A549 (cell line): ENCODE results near the gene ZNF24. TPM values are rescaled to one million over a fixed set of nuclear protein-coding genes. Genes with fewer than 3 reads are reported as not detected.

Experiments
- ATAC-seq, 2 experiments: fragments of 200-7000 bp in 1 of 2; fragments of >200 bp in 1 of 2; cut with Nextera tagmentation in 1 of 2; cut with Tn5 transposase in 1 of 2; 3 replicates each; pipeline versions ENCODE4 v1.8.0 to v1.9.1; 2018 to 2020; ENCODE audit warnings: mild to moderate bottlenecking in 1 of 2, moderate library complexity in 1 of 2
- CTCF ChIA-PET: fragments of 300-600 bp; sonication (Branson Sonifier 250); formaldehyde crosslinking; extraction: SDS; loops from one replicate; lab custom pipeline; 2021; ENCODE audit warnings: antibody characterized with exemption, inconsistent platforms; lab: Yijun Ruan, JAX
- POLR2A ChIA-PET: fragments of 350-600 bp; formaldehyde crosslinking; extraction: SDS; loops from one replicate; lab custom pipeline; 2021; ENCODE audit warnings: antibody characterized with exemption, inconsistent platforms; lab: Yijun Ruan, JAX
- DNase-seq, 2 experiments: peaks; one replicate each; pipeline versions ENCODE4 v3.0.0 to v3.0.0-alpha.2; 2011 to 2016; ENCODE audit warnings: low read depth in 1 of 2, low spot score in 1 of 2
- FAIRE-seq: peaks from 2 replicates; lab custom pipeline; 2011; peaks lifted over from hg19 to GRCh38; lab: Jason Lieb, UNC
- H3K27ac ChIP-seq, 2 experiments: fragments of >200 bp; sonication (Bioruptor Twin); formaldehyde crosslinking; 3 replicates each; pipeline ENCODE4 v1.5.1; 2016 to 2017
- H3K4me1 ChIP-seq: fragments of >200 bp; sonication (Bioruptor Twin); formaldehyde crosslinking; 3 replicates; pipeline ENCODE4 v1.6.1; 2016
- H3K4me2 ChIP-seq: fragments of >200 bp; sonication (Bioruptor Twin); formaldehyde crosslinking; 3 replicates; pipeline ENCODE4 v1.6.1; 2016
- H3K4me3 ChIP-seq: fragments of >200 bp; sonication (Bioruptor Twin); formaldehyde crosslinking; 3 replicates; pipeline ENCODE4 v1.5.1; 2016
- H3K9me3 ChIP-seq: fragments of >200 bp; sonication (Bioruptor Twin); formaldehyde crosslinking; 3 replicates; pipeline ENCODE4 v1.6.1; 2016
- ATOH8 ChIP-seq: fragments of 250-450 bp; sonication (Bioruptor Pico); IDR thresholded peaks from 2 replicates; pipeline ENCODE4 v1.5.0; 2020; ENCODE audit warnings: low read depth, mild to moderate bottlenecking, moderate library complexity
- BHLHE40 ChIP-seq: IDR thresholded peaks from 2 replicates; pipeline ENCODE4 v1.6.1; 2012; ENCODE audit warnings: low read depth, low read length, inconsistent platforms
- EHMT2 ChIP-seq: fragments of 200-600 bp; sonication (generic); IDR thresholded peaks from 2 replicates; pipeline ENCODE4 v1.6.1; 2016; ENCODE audit warnings: antibody characterized with exemption, low read depth, mild to moderate bottlenecking, moderate library complexity
- GATA3 ChIP-seq: IDR thresholded peaks from 2 replicates; pipeline ENCODE4 v1.6.1; 2012; ENCODE audit warnings: borderline replicate concordance
- HDAC2 ChIP-seq: fragments of 200-600 bp; sonication (generic); IDR thresholded peaks from 2 replicates; pipeline ENCODE4 v1.6.1; 2016
- HES2 ChIP-seq: fragments of >200 bp; sonication (Bioruptor Twin); formaldehyde crosslinking; IDR thresholded peaks from 2 replicates; pipeline ENCODE4 v1.6.1; 2016
- HEYL ChIP-seq: fragments of 250-450 bp; sonication (Bioruptor Pico); IDR thresholded peaks from 2 replicates; pipeline ENCODE4 v1.8.0; 2021; ENCODE audit warnings: mild to moderate bottlenecking, moderate library complexity
- HMGXB4 ChIP-seq: fragments of 250-450 bp; sonication (Bioruptor Pico); IDR thresholded peaks from 2 replicates; pipeline ENCODE4 v1.5.0; 2021; ENCODE audit warnings: mild to moderate bottlenecking, moderate library complexity, borderline replicate concordance
- JUN ChIP-seq, 2 experiments: fragments of >200 bp; sonication (Bioruptor Twin); formaldehyde crosslinking; IDR thresholded peaks; 2 replicates in 1 of 2; 3 replicates in 1 of 2; pipeline ENCODE4 v1.6.1; 2016 to 2017
- MAX ChIP-seq: IDR thresholded peaks from 2 replicates; pipeline ENCODE4 v1.6.1; 2012
- MAZ ChIP-seq: fragments of 150-350 bp; IDR thresholded peaks from 2 replicates; pipeline ENCODE4 v1.6.1; 2014; ENCODE audit warnings: antibody characterized with exemption, low read depth, low read length, borderline replicate concordance
- PBX3 ChIP-seq: IDR thresholded peaks from 2 replicates; pipeline ENCODE4 v1.6.1; 2012
- PHF8 ChIP-seq: fragments of 200-600 bp; sonication (generic); IDR thresholded peaks from 2 replicates; pipeline ENCODE4 v1.6.1; 2016; ENCODE audit warnings: low read depth, mild to moderate bottlenecking, antibody characterized with exemption, moderate library complexity, borderline replicate concordance
- POLR2AphosphoS2 ChIP-seq: conservative IDR thresholded peaks from 2 replicates; pipeline ENCODE4 v1.6.1; 2012; ENCODE audit warnings: low read length, improper control_type of control experiment, inconsistent platforms
- RAD21 ChIP-seq, 2 experiments: fragments of >200 bp in 1 of 2; sonication (Bioruptor Twin) in 1 of 2; formaldehyde crosslinking in 1 of 2; IDR thresholded peaks in 1 of 2; conservative IDR thresholded peaks in 1 of 2; 2 replicates in 1 of 2; 3 replicates in 1 of 2; pipeline ENCODE4 v1.6.1; 2012 to 2018; ENCODE audit warnings: inconsistent platforms in 1 of 2
- RNF2 ChIP-seq: fragments of 200-600 bp; sonication (generic); IDR thresholded peaks from 2 replicates; pipeline ENCODE4 v1.6.1; 2016; ENCODE audit warnings: low read depth, mild to moderate bottlenecking, antibody characterized with exemption, moderate library complexity, borderline replicate concordance
- SMC3 ChIP-seq: fragments of >200 bp; sonication (Bioruptor Twin); formaldehyde crosslinking; IDR thresholded peaks from 3 replicates; pipeline ENCODE4 v1.6.1; 2018; ENCODE audit warnings: inconsistent platforms
- SREBF2 ChIP-seq: fragments of 450-650 bp; IDR thresholded peaks from 2 replicates; pipeline ENCODE4 v1.6.1; 2014; ENCODE audit warnings: mild to moderate bottlenecking, moderate library complexity
- TFCP2L1 ChIP-seq: fragments of 250-450 bp; sonication (Bioruptor Pico); IDR thresholded peaks from 2 replicates; pipeline ENCODE4 v1.5.0; 2021; ENCODE audit warnings: mild to moderate bottlenecking
- WGBS: methylation state at CpG from one replicate; pipeline ENCODE4 v1.1.6; 2017; ENCODE audit errors: missing lambda C conversion rate; 5-methylcytosine and 5-hydroxymethylcytosine counted together
- polyA plus RNA-seq, 4 experiments: library from polyadenylated mRNA; depleted of rRNA in 3 of 4; stranded (reverse); fragments of >200 nt; fragmentation: RNase III in 1 of 4; extraction: RNeasy Plus Mini Kit Qiagen cat#74134 plus additional on column Dnase treatment in 1 of 4; gene quantifications; 2 replicates in 3 of 4; 3 replicates in 1 of 4; pipeline ENCODE4 v1.2.3, GENCODE V29; 2011 to 2017
- TF ChIP-seq, protein P1 (sequence below): fragments of >200 bp; sonication (Bioruptor Twin); formaldehyde crosslinking; IDR thresholded peaks from 3 replicates; pipeline ENCODE4 v1.5.1; 2016
- TF ChIP-seq, protein P2 (sequence below): fragments of 450-650 bp; IDR thresholded peaks from 2 replicates; pipeline ENCODE4 v1.6.1; 2014; ENCODE audit warnings: antibody characterized with exemption

Gene ZNF24
- polyA plus RNA-seq, 2 of the 4 experiments (the other 2 are of a cell fraction), result 15.1 to 28.4 TPM

DNA sequence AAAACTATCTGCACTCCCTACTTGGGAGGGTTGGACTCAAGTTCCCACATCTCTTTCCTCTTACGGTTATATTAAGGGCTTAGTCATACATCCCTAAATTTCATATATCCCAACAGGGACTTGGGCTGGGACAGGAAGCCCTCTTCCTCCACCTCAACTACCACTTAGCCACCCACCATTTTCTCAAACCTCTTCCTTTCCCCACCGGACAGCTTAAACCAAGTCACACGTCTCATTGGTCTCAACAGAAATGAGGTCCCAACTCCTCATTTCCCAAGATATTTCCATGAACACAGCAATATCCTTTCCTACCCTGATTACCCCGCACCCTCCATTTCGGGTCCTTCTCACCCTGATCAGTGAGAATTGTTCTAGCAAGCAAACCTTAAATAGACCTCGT, 54.9 kb downstream of the ZNF24 start:
- FAIRE-seq (no peak), ATAC-seq (no peak)
- H3K4me3 ChIP-seq, result peak overlapping the region; percentile 61
- 0 out of 3 replicates have a peak, but pooled peaks cover 5% of the 10 kb centered on the region for H3K4me1 ChIP-seq
- peak overlapping the region; percentile 88 to 90 for H3K27ac ChIP-seq
- WGBS, result 60% methylated on average over 6 of the region's 6 CpGs
- CTCF ChIA-PET, result no interaction called here
- H3K4me2 ChIP-seq, result peak overlapping the region; percentile 86
- TF ChIP-seq RNF2, result no peak
- no peak for TF ChIP-seq POLR2AphosphoS2
- TF ChIP-seq, protein P1, sequence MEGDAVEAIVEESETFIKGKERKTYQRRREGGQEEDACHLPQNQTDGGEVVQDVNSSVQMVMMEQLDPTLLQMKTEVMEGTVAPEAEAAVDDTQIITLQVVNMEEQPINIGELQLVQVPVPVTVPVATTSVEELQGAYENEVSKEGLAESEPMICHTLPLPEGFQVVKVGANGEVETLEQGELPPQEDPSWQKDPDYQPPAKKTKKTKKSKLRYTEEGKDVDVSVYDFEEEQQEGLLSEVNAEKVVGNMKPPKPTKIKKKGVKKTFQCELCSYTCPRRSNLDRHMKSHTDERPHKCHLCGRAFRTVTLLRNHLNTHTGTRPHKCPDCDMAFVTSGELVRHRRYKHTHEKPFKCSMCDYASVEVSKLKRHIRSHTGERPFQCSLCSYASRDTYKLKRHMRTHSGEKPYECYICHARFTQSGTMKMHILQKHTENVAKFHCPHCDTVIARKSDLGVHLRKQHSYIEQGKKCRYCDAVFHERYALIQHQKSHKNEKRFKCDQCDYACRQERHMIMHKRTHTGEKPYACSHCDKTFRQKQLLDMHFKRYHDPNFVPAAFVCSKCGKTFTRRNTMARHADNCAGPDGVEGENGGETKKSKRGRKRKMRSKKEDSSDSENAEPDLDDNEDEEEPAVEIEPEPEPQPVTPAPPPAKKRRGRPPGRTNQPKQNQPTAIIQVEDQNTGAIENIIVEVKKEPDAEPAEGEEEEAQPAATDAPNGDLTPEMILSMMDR, result no peak
- no peak for TF ChIP-seq MAX
- TF ChIP-seq EHMT2, result no peak
- TF ChIP-seq PBX3, result no peak
- no peak for TF ChIP-seq HDAC2
- TF ChIP-seq, protein P2, sequence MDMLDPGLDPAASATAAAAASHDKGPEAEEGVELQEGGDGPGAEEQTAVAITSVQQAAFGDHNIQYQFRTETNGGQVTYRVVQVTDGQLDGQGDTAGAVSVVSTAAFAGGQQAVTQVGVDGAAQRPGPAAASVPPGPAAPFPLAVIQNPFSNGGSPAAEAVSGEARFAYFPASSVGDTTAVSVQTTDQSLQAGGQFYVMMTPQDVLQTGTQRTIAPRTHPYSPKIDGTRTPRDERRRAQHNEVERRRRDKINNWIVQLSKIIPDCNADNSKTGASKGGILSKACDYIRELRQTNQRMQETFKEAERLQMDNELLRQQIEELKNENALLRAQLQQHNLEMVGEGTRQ, result no peak
- no peak for TF ChIP-seq HEYL (CRISPR knock-in tag)
- TF ChIP-seq PHF8, result no peak
- TF ChIP-seq TFCP2L1 (CRISPR knock-in tag), result no peak
- no peak for TF ChIP-seq MAZ
- TF ChIP-seq ATOH8 (CRISPR knock-in tag), result no peak
- no peak for TF ChIP-seq HMGXB4 (CRISPR knock-in tag)
- TF ChIP-seq, all 56 proteins: peak for 0
- POLR2A ChIA-PET, result interaction anchor here (1.8 kb wide), 1 partner anchor 49 kb away, joined by 18 read pairs; the partner anchor contains the start of gene ZNF397
- no peak for DNase-seq
- peaks cover 20% of the 10 kb centered on the region; the same call in 2 of the 3 replicates for H3K9me3 ChIP-seq

DNA sequence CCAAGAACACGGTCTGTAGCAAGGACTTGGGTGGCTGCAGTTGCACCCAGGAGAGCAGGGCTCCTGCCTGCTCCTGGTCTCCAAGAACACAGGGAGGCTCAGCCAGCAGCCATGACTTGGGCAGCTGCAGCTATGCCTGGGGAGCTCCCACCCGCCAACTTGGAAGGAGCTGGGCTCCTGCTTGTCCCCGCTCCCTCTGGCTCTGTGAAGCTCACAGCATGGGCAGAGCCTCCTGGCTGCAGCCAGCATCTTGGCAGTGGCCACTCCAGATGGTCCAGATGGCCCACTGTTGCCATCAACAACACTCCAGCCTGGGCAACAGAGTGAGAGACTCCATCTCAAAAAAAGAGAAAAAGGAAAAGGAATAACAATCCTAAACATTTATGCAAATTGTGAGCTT, 59.4 kb downstream of the ZNF24 start:
- TF ChIP-seq SREBF2 (no peak), HES2 (no peak), SMC3 (no peak), GATA3 (no peak), RNF2 (no peak), RAD21 (conservative IDR thresholded peaks at IDR 0.05 in 1 of 2, IDR thresholded peaks at IDR 0.05 in 1 of 2) (no peak), HDAC2 (no peak), BHLHE40 (no peak), JUN (IDR thresholded peaks at IDR 0.05) (no peak), HEYL (CRISPR knock-in tag) (no peak)
- POLR2A ChIA-PET, result no interaction called here
- CTCF ChIA-PET, result no interaction called here
- ATAC-seq (no peak), FAIRE-seq (no peak), DNase-seq (no peak)
- no peak overlapping the region for H3K4me3 ChIP-seq
- peaks cover 18% of the 10 kb centered on the region for H3K9me3 ChIP-seq
- no peak overlapping the region for H3K4me2 ChIP-seq
- H3K27ac ChIP-seq, result no peak overlapping the region
- no peaks in the 10 kb centered on the region for H3K4me1 ChIP-seq
- WGBS, result no CpG with 5 or more reads among the region's 3 CpGs
